GM21529 (cell line): ENCODE results near the gene ZNF341.
"Not testable (repeated sequence)": the region's sequence is repeated elsewhere in the genome, so short reads cannot be mapped to it uniquely, and the experiment has no call there.

Source experiments
- ATAC-seq: cut with Tn5 transposase; IDR thresholded peaks from one replicate; pipeline ENCODE4 v1.9.1; 2021; ENCODE audit not compliant: unreplicated experiment

Gene ZNF341

DNA sequence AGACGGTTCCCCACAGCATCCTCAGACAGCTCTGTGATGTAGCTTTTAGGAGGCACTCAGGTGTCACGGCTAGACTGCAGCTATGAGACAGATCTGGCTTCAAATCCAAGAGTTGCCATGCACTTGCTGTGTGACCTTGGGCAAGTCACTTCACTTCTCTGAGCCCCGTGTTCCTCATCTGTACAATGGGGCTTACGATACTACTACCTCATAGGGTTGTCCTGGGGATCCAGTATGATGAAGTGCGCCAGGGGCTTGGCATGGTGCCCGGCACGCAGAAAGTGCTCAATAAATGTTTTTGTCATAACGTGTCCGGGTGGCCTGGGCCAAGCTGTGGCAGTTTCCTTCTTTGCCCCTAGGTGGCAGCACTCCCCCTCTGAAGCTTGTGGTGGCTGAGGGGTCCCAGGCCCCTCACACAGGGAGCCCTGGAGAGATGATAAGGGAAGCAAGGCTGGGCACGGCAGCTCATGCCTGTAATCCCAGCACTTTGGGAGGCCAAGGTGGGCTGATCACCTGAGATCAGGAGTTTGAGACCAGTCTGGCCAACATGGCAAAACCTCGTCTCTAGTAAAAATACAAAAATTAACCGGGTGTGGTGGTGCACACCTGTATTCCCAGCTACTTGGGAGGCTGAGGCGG lies 60.3 kb downstream of the ZNF341 start:
- no peak for ATAC-seq

DNA sequence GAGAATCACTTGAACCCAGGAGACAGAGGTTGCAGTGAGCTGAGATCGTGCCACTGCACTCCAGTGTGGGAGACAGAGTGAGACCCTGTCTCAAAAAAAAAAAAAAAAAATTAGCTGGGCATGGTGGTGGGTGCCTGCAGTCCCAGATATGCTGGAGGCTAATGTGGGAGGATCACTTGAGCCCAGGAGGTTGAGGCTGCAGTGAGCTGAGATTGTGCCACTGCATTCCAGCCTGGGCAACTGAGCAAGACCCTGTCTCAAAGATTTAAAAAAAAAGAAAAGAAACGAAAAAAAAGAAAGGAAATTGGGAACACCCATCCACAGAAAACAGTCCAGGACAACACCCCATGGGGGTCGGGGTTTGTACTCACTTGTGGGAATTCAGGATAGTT lies 60.8 kb downstream of the ZNF341 start:
- ATAC-seq, result not testable (repeated sequence)

DNA sequence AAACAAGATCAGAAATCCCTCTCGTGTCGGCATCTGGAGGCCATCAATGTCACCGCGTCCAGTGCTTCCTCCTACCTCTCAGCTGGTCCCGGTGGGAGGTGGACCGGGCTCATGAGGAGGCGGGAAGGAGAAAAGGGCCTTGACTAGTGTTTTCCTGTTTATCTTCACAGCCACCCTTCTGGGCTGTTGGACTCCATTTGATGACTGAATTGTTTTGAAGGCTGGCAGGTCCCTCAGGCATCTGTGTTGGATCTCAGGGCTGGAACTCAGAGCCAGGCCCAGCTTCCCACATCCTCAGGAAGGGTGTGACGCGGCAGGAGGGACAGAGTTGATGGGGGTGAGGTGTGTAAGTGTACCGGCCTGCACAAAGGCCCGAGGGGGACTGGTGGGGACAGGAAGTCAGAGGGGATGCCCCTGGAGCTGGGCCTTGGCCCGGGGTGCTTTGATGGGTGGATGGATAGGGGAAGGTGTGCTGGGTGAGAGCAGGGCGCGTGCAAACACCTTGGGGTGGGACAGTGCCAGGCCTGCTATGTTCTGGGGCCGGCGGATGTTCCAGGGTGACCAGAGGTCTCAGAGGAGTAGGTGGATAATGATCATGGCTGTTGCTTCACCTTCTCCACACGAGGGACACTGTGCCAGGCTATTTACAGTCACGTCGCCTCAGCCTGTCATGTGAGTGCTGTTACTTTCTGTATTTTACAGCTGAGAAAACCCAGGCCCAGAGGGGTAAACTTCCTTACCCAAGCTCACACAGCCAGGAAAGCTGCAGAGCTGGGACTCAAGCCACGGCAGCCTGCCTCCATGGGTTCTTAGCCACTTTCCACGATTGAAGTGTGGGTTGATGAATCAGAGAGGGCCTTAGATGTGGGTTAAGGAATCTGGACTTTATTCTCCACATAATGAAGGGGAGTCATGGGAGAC lies 61.5 kb downstream of the ZNF341 start:
- no peak for ATAC-seq

DNA sequence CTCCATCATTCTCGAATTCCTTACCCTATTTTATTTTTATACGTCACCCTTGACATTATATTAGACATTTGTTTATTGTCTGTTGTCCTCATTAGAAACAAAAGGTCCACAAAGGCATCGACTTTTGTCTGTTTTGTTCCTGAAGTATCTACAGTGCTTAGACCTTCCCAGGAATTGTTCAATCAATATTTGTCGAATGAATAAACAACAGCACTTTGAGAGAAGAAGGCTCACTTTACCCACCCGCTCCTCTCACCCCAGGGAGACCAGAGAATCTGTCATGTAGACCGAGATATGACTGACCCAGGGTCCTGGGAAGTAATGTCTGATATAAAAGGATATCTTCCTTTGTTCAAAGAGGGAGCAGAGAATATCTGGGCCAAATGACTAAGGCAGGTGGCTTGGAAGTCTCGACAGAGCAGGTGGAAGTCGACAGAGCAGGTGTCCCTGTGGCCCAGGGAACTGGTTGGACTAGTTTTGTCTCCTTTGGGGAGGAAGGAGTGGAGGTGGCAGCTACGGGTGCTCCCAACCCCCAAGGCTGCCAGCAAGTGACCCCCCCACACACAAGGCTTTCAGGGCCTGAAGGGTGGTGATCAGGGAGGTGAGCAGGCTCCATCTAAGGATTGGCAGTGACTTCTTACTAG lies 64.6 kb downstream of the ZNF341 start:
- ATAC-seq, result no peak

DNA sequence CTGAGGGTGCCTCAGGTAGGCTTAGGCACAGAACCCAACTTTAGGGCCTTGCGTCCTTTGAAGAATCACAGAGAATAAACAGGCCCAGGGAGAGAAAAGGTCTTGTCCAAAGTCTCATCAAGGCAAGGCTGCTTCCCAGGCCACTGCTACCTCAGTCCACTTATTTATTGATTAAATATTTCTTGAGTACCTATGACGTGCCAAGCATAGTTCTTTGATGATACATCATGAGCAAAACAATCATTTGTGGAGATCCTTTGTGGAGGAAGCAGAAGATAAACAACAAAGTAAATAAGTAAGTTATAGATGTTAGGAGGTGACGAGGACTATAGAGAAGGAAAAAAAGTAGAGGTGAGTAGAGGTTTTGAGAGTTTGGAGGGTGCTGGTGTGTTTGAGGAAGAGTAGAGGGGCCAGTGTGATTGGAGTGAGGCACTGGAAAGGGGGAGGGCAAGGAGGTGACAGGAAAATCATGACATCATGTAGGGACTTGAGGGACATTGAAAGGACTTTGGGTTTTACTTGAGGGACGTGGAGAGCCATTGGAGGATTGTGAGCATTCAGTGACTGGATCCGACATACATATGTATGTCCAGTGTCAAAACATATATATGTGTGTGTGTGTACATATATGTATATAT lies 65.2 kb downstream of the ZNF341 start:
- no peak for ATAC-seq

DNA sequence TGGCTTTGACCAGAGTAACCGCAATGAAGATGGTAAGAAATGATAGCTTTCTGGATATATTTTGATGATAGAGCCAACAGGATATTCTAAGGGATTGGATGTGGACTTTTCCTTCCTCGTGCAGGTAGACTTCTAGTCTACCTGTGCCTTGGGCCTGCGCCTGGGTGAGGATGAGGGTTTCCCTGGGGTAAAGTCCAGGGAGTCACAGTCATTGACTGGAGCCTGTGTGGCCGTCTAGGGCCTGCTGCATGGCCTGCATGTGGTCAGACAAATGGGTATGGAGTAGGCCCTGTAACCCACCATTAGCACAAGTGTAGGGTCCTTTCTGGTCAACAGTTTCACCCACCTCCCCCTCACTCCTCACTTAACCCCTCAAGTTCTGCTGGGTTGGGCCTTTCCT lies 66.6 kb downstream of the ZNF341 start:
- ATAC-seq, result no peak

DNA sequence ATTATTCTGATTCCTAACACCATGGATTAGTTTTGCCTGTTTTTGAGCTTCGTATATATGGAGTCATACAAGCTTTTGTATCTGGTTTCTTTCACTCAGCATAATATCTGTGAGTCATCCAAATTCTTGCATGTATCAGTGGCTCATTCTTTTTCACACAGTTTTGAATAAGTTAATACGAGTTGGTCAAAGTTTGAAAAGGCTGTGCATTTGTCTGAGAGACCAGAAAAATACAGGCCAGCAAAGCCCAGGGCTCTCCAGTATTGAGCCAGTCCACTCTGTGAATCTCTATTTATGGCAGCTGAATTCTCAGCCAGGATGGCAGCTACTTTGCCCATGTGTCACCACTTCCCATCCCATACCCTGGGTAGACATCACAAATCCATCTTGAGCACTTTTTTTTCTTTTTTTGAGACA lies 72.1 kb downstream of the ZNF341 start:
- ATAC-seq, result no peak

DNA sequence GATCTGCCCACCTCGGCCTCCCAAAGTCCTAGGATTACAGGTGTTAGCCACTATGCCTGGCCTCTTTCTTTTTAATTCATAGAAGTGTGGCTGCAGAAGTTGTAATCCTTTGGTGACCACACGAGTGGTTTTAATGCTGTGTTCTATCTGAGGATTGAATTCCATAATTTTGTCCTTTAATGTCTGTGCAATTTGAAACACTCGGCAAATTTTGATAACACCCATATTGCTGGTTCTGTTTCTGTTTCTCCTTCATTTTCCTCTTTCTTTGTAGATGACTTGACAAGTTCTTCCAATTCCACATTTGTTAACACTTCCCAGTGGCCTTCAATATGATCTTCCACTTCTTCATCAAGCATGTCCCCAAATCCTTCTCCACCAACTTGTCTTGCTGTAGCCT lies 76.6 kb downstream of the ZNF341 start:
- no peak for ATAC-seq

DNA sequence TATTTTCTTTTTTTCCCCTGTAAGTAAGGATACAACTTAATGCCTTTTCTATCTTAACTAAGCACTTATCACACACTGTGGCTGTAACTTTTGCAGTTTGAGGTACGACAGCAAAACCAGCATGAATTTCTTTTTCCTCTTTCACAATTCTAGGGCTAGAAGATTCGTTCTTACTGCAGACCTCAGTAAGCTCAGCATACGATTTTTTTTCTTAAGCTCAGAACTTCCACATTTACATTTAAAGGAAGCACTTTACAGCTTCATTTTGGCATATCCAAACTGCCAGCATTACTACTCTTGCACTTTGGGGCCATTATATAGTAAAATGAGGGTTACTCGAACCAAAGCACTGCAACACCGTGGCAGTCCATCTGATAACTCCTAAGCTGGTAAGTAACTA lies 78.5 kb downstream of the ZNF341 start:
- ATAC-seq, result no peak

DNA sequence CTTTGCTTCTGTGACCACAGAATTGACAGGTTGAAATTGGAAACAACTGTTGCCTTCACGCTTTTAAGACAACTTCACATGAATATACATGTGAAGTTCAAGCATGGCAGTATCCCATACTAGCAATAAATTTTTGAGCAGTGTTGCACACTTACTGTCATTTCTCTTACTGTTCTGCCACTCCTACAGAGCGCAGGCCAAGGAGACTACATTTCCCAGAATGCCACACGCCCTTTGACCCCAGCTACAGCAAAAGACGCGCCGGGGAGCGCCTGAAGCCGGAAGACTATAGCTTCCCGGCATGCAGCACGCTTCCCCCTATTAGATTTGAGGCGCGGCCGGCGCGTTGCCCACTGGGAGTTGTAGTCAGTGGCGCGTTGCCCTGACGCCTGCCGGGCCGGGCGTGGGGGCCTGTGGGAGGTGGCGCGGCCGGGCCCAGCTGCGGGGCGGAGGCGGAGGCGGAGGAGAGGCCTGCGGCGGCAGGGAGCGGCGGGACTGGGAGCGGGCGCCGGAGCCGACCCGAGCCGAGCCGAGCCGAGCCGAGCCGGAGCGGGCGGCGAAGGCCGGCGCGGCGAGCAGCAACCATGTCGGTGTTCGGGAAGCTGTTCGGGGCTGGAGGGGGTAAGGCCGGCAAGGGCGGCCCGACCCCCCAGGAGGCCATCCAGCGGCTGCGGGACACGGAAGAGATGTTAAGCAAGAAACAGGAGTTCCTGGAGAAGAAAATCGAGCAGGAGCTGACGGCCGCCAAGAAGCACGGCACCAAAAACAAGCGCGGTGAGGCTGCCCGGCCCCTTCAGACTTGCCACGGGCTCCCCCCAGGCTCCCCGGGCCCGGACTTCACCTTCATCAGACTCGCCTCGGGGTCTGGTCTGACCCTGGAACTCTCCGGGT lies 79.3 kb downstream of the ZNF341 start, which contains the start of gene CHMP4B:
Gene CHMP4B (plus strand): TSS at position 464 of the 891 bp plus-strand sequence. CDS start 121 bp downstream, at position 585.
- peak; percentile 94 for ATAC-seq

DNA sequence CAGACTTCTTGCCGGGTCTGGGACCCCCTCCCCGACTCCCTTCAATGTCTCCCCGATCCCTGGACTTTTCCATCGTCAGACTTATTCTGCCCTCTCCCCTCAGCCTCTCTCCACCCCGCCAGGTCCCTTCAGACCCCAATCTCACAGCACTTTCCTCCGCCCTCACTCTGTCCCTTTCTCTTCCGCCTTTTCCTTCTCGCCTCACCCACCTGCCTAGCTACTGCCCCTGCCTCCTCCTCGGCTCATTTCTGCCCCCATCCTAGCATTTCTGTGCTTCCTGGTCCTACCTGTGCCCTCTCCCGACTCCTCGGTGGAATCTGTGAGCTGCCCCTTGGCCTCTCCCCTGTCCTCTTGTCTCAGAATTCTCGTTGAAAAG lies 80.0 kb downstream of the ZNF341 start:
- no peak for ATAC-seq

DNA sequence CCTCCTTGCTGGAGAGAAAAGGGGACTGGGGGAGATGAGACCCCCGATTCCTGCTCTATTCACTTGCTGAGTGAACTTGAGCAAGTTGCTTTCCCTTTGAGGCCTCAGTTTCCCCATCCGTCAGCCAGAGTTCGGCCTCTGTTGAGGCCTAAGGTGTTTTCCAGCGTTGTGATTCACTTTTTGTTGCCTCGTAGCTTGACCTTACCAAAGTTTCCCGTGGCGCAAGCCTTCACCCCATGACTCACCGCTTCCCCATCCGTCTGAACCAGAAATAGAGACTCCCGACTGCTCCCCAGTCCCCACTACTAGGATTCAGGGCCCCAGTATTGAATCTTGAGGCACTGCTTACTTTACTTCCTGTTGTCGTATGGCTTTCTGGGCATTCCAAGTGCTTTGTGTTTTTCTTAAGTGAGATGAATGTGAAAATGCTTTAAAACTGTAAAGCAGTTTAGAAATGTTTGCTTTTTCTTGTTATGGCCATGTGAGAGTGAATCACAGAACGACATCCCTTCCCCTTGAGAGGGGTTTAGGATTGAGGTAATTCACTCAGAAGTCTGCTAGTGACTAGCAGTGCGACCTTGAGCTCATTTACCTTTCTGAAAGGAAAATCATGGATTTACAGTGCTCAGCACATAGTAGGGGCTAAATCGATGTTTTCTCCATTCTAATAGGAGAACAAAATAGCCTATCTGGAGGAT lies 80.5 kb downstream of the ZNF341 start:
- ATAC-seq, result no peak

DNA sequence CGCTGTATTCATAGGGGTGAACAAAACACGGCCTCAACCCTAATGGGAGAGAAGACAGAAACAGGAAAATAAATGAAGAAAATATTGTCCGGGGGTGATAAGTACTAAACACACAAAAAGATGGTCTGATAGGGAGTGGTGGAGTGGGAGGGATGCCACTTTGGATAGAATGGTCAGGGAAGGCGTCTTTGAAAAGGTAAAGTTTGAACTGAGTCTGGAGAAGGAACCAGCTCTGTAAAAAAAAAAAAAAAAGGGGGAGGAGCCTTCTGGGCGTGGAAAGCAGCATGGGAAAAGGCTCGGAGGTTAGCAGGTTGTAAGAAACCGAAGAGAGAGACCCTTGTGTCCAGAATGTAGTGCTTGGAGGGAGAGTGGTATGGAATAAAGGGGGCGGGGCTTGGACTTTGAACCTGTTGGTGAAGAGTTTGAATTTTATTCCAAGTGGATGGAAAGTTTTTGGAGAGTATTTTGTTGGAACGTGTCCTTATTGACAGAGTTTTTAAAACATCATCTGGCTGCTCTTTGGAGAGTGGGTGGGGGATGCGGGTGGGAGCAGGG lies 81.2 kb downstream of the ZNF341 start:
- no peak for ATAC-seq

DNA sequence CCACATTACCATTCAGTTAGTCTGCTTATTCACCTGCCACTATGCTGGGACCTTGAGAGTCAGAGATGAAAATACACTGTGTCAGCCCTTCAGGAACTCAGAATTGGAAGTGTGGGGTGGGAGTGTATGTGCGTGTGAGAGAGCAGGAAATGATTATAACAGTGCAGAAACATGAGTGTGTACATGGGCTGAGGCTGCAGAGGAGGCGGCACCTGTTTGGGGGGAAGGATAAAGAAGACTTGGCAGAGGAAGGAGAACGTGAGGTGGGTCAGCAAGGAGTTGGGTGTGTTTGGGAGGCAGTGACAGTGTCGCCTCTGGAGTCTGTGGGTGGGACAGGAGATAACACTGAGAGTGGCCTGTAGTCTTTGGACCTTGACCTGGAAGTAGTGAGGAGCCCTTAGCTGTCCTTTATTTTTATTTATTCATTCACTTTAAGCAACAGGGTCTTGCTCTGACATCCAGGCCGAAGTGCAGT lies 82.5 kb downstream of the ZNF341 start:
- ATAC-seq, result no peak

DNA sequence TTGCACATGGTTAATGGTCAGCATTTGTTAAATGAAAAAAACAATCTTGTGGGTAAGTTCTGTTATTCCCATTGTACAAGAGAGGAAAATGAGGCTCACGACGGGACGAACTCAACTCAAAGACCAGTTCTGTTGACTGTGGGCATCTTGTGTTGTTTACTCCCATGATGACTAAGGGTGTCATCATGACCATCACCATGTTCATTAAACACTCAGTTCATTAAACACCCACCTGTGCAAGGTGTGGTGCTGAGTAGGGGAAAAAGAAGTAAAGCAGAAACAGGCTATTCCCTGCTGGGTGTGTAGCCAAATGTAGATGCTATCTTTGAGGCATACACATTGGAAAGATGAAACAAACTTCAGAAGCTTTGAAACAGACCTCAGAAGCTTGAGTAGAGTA lies 83.9 kb downstream of the ZNF341 start:
- no peak for ATAC-seq

DNA sequence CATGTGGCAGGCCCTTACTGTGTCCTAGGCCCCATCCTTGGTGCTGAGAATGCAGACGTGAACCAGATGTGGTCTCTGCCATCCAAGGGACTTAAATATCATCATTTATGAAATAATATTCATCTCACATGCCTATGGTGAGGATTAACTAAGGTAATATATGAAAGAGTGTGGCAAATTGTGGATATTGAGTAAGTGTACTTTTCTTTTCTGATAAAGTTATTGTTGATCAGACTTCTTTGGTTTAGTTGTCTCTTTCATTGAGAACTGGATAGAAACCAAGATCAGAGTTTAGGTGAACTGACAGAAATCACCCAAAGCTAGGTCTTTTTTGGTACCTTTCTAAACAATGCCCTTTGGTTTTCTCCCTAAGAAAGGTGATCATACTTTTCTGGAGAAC lies 84.4 kb downstream of the ZNF341 start:
- no peak for ATAC-seq

DNA sequence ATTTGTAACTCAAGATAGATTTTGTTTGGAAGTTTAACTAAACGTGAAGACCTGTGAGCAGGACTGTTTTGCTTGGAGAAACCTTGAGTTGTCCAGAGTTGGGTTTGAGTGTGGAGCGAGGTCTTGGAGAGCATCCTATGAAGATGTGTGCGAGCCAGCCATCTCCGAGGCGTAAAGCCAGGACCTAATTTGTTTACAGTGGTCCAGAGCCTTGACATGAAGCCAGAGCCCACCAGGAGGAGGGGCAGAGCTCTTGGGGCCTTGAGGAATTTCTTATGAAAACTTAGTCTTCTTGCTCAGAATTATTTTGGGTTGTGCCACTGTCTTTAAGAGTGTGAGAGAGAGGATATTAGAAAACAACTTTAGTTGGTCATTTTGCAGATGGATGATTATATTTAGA lies 85.6 kb downstream of the ZNF341 start:
- ATAC-seq, result no peak

DNA sequence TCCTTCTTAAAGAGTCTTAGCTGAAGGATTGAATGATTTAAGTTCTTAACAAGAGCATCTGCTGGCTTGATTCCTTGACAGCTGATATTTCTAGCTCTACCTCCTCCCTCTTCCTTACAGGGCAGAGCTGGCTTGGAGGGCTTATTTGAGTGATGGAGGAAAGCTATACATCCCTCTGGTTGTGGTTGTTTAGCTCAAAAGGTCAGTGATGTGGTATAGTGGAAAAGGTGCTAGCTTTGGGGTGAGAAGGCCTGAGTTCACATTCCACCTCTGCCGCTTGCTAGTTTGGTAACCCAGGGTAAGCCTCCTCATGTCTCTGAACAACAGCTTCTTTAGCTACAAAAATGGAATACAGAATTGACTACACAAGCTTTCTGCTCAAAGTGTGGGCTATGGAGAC lies 87.7 kb downstream of the ZNF341 start:
- ATAC-seq, result no peak

DNA sequence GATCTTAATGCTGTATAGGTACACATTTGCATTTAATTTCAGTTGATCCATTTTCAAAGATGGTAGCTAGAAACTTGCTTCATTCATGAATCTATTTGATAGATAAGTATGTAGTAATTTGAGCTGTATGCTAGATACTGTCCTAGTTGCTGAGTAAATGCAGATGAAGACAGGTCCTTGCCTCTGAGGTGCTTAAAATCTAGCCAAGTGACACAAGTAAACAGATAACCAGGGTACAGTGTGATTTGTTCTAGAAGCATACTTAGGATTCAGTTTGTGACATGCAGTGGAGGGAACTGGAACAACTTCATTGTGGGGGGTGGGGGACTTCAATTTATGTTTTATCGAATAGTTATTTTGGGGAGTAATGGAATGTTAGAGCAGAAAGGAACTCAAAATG lies 88.6 kb downstream of the ZNF341 start:
- ATAC-seq, result no peak
